Astrocyte of the spinal cord (primary cell): Measurements from ENCODE around the gene ZNF831.

Source experiments
- DNase-seq: peaks from one replicate; pipeline ENCODE4 v3.0.0; 2011; ENCODE audit warnings: low read depth, low spot score
- H3K4me3 ChIP-seq: 2 replicates; pipeline ENCODE4 v1.5.1; 2011; ENCODE audit warnings: low read depth, mild to moderate bottlenecking, low read length, moderate library complexity
- in situ Hi-C: cut with HindIII; loops from 2 replicates; pipeline ENCODE4 v1.10.0; 2017; ENCODE audit warnings: low sequenced_read_pairs
- TF ChIP-seq, protein P1 (sequence below): IDR thresholded peaks from 2 replicates; pipeline ENCODE4 v1.5.1; 2012; ENCODE audit warnings: low read depth, mild to moderate bottlenecking, low read length, inconsistent platforms

ZNF831 gene

DNA sequence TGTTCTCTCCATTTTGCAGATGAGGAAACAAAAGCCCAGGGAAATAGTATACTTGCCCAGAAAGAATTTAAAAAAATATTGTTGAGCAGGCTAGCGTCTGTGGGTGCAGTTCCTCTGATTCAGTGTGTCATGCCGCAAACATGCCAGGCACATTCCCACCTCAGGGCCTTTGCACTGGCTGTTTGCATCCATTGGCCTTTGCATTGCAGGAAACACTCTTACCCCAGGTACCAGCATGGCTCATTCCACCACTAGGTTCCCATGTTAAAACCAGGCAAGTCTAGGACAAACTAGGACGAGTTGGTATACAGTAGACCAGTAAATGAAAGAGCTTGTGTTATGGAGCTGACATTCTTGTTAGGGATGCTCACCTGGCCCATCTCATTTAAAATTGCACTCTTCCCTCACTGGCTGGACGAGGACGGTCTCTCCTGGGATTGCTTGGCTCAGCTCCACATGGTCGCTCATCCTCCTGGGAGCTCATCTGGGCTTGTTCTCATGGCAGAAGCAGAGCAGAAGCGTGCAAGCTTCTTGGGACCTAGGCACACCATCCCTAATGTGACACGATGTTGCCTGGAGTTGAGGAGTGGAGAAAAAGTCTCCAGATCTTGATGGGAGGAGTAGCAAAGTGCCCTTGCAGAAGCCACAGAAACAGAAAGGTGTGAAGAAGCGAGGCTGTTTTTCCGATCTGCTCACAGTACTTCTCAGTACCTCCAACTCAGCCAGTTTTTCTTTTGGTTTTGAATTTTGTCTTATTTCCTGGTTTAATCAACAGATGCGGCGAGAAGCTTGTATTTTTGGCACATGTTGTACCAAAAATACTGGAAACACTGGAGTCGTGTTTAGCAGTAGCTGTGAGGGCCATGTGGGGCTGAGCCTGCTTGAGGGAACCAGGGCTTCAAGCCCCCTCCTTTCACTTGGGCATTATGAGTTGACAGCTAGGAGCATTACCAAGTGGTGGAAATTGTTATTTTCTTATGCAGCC lies 13.9 kb downstream of the ZNF831 start:
- TF ChIP-seq, protein P1, sequence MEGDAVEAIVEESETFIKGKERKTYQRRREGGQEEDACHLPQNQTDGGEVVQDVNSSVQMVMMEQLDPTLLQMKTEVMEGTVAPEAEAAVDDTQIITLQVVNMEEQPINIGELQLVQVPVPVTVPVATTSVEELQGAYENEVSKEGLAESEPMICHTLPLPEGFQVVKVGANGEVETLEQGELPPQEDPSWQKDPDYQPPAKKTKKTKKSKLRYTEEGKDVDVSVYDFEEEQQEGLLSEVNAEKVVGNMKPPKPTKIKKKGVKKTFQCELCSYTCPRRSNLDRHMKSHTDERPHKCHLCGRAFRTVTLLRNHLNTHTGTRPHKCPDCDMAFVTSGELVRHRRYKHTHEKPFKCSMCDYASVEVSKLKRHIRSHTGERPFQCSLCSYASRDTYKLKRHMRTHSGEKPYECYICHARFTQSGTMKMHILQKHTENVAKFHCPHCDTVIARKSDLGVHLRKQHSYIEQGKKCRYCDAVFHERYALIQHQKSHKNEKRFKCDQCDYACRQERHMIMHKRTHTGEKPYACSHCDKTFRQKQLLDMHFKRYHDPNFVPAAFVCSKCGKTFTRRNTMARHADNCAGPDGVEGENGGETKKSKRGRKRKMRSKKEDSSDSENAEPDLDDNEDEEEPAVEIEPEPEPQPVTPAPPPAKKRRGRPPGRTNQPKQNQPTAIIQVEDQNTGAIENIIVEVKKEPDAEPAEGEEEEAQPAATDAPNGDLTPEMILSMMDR: no peak
- no peak for DNase-seq
- no peak overlapping the region for H3K4me3 ChIP-seq
- in situ Hi-C loops: no loop called here

DNA sequence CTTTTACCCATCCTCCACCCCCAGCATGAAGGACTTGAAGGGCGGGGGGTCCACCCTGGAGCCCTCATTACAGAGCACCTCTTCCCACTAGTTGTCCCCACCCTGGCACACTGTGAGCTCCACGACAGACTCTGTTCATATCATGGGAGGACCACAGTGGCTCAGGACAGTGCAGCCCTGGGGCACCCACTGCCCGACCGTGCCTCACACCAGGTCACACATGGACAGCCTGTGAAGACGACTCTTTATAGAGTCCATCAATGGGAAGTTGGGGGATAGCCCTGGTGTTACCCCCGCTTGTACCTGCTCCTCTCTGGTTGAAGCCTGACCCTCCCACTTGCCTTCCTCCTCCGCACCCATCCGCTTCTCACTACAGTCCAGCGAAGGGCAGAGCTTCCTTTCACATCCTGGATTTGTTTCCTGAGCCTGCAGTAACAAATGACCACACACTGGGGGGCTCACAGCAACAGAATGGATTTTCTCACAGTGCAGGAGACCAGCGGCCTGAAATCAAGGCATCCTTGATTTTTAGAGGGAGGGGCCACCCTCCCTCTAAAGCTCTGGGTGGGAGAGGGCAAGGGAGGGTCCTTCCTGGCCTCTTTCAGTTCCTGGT lies 15.5 kb downstream of the ZNF831 start:
- in situ Hi-C loops: no loop called here
- no peak for DNase-seq
- no peak overlapping the region for H3K4me3 ChIP-seq
- TF ChIP-seq, protein P1: no peak

DNA sequence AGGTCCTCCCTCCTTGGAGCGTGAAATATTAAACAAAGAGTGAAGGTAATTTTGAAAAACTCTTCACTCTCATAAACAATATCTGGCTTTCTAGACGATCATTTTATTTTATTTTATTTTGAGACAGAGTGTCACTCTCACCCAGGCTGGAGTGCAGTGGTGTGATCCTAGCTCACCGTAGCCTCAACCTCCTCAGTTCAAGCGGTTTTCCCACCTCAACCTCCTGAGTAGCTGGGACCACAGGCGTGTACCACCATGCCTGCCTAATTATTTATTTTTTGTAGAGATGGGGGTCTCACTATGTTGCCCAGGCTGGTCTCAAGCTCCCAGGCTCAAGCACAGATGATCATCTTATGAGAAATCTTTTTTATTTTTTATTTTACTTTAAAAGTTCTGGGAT lies 16.4 kb downstream of the ZNF831 start:
- no peak for DNase-seq
- H3K4me3 ChIP-seq: no peak overlapping the region
- in situ Hi-C loops: no loop called here
- TF ChIP-seq, protein P1: no peak

DNA sequence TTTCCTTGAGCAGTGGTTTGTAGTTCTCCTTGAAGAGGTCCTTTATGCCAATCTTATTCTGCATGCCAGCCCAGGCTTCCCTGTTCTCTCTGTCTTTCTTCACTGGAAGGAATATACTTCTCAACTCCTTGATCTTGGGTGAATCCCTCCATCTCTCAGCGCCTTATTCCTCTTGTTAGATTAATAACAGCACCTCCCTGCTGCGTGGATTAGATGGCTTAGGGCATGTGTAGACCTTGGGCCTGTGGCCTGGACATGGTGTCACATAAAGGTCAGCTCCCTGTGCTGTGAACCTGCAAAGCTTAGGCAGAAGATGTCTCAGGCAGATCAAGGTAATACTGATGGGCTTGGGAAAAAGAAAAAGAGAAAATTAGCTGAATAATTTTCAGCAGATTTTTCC lies 18.3 kb downstream of the ZNF831 start:
- no peak for DNase-seq
- in situ Hi-C loops: no loop called here
- TF ChIP-seq, protein P1: no peak
- H3K4me3 ChIP-seq: no peak overlapping the region

DNA sequence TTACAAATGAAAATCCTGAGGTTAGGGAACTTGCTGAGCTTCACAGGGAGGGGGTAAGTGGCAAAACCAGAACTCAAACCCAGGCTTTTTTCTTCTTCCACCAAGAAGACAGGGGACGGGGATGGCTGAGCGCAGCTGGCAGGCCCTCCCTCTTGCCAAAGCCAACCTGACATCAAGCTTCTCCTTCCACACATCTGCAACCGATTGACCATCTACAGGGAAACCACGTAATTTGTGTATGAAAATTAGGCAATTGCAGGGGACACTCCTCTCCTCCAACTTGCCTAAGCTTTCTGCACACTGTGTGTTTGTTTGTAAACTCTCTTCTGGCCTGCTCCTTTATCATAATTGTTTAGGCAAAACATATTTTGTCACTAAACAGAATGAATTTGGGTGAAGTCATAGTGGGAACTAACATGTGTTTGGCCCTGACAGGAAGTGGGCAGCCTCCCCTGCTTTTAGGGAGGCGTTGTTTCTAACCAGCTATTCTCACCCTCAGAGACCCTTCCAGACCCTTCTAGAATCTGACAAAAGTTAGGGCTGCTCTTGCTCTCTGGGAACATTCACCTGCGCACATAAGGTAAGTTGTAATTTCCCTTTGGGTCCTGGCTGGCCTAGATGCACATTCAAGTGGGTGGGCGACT lies 18.9 kb downstream of the ZNF831 start:
- no peak for DNase-seq
- TF ChIP-seq, protein P1: no peak
- in situ Hi-C loops: no loop called here
- H3K4me3 ChIP-seq: no peak overlapping the region

DNA sequence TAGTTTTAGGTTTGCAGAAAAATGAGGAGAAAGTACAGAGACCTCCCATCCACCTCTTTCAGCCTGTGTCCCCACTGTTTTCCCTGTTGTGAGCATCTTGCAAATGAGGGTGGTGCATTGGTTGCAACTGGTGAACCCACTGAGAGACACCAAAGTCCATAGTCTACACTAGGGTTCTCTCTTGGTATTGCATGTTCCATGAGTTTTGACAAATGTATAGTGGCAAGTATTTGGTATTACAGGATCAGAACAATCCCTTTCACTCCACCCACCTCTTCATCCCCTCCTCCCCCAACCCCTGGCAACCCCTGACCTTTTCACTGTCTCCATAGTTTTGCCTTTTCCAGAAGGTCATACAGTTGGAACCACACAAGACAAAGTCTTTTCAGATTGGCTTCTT lies 20.1 kb downstream of the ZNF831 start:
- in situ Hi-C loops: no loop called here
- TF ChIP-seq, protein P1: no peak
- DNase-seq: no peak

More for the DNA sequence above, 20.1 kb downstream of the ZNF831 start:
- H3K4me3 ChIP-seq: no peak overlapping the region
